ENCODE results near the gene BCDIN3D.

DNA sequence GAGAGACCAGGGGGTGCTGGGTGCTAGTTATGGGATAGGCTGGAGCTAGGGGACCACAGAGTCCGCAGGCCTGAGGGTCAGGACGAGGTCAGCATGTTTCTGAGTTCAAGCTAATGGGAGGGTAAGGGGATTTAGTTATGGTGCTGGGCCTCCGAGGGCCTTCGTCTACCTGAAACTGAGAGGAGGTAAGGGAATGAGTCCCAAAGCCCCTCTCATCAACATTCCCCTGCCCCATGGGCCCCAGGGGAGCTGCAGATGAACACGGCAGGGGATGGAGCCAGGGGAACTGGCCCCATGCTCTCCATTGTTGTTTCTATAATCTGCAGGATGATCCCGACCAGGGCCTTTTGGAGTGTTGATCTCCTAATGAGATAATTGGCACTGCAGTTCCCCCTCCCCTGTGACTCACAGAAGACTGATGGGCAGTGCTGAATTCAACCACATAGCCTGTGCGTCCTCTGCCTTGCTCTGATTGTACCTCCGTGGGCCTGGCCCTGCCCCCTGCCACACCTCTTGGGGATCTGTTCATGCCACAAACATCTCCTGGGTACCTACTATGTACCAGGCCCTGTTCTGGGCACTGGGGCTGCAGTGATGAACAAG lies 39.4 kb upstream of the BCDIN3D start:
- TF ChIP-seq, protein P1, sequence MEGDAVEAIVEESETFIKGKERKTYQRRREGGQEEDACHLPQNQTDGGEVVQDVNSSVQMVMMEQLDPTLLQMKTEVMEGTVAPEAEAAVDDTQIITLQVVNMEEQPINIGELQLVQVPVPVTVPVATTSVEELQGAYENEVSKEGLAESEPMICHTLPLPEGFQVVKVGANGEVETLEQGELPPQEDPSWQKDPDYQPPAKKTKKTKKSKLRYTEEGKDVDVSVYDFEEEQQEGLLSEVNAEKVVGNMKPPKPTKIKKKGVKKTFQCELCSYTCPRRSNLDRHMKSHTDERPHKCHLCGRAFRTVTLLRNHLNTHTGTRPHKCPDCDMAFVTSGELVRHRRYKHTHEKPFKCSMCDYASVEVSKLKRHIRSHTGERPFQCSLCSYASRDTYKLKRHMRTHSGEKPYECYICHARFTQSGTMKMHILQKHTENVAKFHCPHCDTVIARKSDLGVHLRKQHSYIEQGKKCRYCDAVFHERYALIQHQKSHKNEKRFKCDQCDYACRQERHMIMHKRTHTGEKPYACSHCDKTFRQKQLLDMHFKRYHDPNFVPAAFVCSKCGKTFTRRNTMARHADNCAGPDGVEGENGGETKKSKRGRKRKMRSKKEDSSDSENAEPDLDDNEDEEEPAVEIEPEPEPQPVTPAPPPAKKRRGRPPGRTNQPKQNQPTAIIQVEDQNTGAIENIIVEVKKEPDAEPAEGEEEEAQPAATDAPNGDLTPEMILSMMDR (IDR thresholded peaks at IDR 0.05), result no peak
- no peak for TF ChIP-seq POLR2A (IDR thresholded peaks at IDR 0.05)
